Body of pancreas (tissue), 4 donors: ENCODE data around the gene PRRT1B.

ENCODE experiments used
- POLR2A ChIP-seq, 3 donors: fragments of 450-650 bp; IDR thresholded peaks; one replicate each; pipeline ENCODE4 v1.6.1; 2016; ENCODE audit warnings: antibody characterized with exemption in 3 of 3, mild to moderate bottlenecking in 2 of 3
- TF ChIP-seq, protein P1 (sequence below), 7 experiments: fragments of 450-650 bp in 4 of 7; fragments of 200-600 bp in 3 of 7; sonication (generic) in 3 of 7; IDR thresholded peaks; one replicate each; pipeline ENCODE4 v1.5.1; 2016 to 2019; ENCODE audit warnings: antibody characterized with exemption in 7 of 7

DNA sequence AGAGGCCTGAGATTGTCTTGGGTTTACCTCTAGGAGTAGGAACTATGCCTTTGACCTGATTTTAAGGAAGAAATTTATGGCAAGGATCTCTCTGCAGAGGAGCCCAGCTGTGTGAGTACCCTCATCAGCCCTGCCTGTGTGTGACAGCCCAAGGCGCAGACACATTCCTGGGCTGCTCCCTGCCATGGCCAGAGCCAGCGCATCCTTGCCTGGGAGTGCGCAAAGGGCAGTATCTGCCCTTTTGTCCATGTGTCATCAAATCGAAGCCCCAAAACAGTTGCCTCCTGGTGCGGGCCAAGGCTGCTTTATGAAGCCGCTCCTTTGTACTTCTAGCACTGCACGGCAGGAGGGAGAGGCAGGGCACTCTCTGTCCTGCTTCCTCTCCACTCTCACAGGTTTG is 51.9 kb downstream of the PRRT1B start:
- TF ChIP-seq, protein P1, sequence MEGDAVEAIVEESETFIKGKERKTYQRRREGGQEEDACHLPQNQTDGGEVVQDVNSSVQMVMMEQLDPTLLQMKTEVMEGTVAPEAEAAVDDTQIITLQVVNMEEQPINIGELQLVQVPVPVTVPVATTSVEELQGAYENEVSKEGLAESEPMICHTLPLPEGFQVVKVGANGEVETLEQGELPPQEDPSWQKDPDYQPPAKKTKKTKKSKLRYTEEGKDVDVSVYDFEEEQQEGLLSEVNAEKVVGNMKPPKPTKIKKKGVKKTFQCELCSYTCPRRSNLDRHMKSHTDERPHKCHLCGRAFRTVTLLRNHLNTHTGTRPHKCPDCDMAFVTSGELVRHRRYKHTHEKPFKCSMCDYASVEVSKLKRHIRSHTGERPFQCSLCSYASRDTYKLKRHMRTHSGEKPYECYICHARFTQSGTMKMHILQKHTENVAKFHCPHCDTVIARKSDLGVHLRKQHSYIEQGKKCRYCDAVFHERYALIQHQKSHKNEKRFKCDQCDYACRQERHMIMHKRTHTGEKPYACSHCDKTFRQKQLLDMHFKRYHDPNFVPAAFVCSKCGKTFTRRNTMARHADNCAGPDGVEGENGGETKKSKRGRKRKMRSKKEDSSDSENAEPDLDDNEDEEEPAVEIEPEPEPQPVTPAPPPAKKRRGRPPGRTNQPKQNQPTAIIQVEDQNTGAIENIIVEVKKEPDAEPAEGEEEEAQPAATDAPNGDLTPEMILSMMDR (IDR thresholded peaks at IDR 0.05): no peak
- no peak for TF ChIP-seq POLR2A (IDR thresholded peaks at IDR 0.05)
